IMR-90 (cell line): ENCODE data around the gene FCN1. TPM values are rescaled to one million over a fixed set of nuclear protein-coding genes. Genes with fewer than 3 reads are reported as not detected.

Source experiments
- ATAC-seq: fragments of 200-7000 bp; cut with Tn5 transposase; 2 replicates; pipeline ENCODE4 v1.9.1; 2020; ENCODE audit warnings: low read depth, mild to moderate bottlenecking, moderate library complexity
- BruUV-seq: library from RNA; stranded (reverse); fragments of 400-500 nt; replicated peaks from 2 replicates; lab custom pipeline; 2021; lab: Mats Ljungman, UMichigan
- CTCF ChIA-PET: fragments of 300-600 bp; formaldehyde crosslinking; extraction: SDS; loops from one replicate; lab custom pipeline; 2021; ENCODE audit warnings: antibody characterized with exemption; lab: Yijun Ruan, JAX
- POLR2A ChIA-PET: fragments of 300-600 bp; sonication (Branson Sonifier 250); formaldehyde crosslinking; loops from one replicate; lab custom pipeline; 2022; ENCODE audit warnings: antibody characterized with exemption; ENCODE audit not compliant: unreplicated experiment; lab: Charles Lee
- DNase-seq: peaks from one replicate; pipeline ENCODE4 v3.0.0; 2013
- H2AFZ ChIP-seq: replicated peaks from 2 replicates; pipeline ENCODE3; 2013; ENCODE audit warnings: low read length, mild to moderate bottlenecking; ENCODE audit not compliant: poor library complexity
- H2AK5ac ChIP-seq: 2 replicates; pipeline ENCODE4 v1.6.1; 2013; ENCODE audit warnings: low read depth, low read length, inconsistent platforms
- H2AK9ac ChIP-seq: replicated peaks from 2 replicates; pipeline ENCODE3; 2013; ENCODE audit warnings: mild to moderate bottlenecking, low read depth, low read length, moderate library complexity; ENCODE audit not compliant: poor library complexity
- H2BK120ac ChIP-seq: 2 replicates; pipeline ENCODE4 v1.6.1; 2013; ENCODE audit warnings: low read depth, low read length, inconsistent platforms
- H2BK15ac ChIP-seq: 3 replicates; pipeline ENCODE4 v1.6.1; 2013; ENCODE audit warnings: low read depth, low read length, inconsistent platforms
- H2BK20ac ChIP-seq: 2 replicates; pipeline ENCODE4 v1.6.1; 2013; ENCODE audit warnings: low read depth, mild to moderate bottlenecking, inconsistent platforms, low read length, moderate library complexity
- H2BK5ac ChIP-seq: 2 replicates; pipeline ENCODE4 v1.6.1; 2013; ENCODE audit warnings: mild to moderate bottlenecking, low read depth, low read length, inconsistent platforms; ENCODE audit not compliant: poor library complexity, severe bottlenecking
- H3K14ac ChIP-seq: replicated peaks from 2 replicates; pipeline ENCODE4 v1.6.1; 2013; ENCODE audit warnings: low read depth, low read length, inconsistent platforms
- H3K18ac ChIP-seq: 2 replicates; pipeline ENCODE4 v1.6.1; 2013; ENCODE audit warnings: low read depth, low read length, control low read depth
- H3K23ac ChIP-seq: 2 replicates; pipeline ENCODE4 v1.6.1; 2013; ENCODE audit warnings: low read depth, low read length, inconsistent platforms
- H3K27ac ChIP-seq: 2 replicates; pipeline ENCODE4 v1.5.1; 2013; ENCODE audit warnings: mild to moderate bottlenecking, control low read depth, low read length; ENCODE audit not compliant: insufficient read depth
- H3K27me3 ChIP-seq: 2 replicates; pipeline ENCODE4 v1.6.1; 2013; ENCODE audit warnings: low read length; ENCODE audit not compliant: control insufficient read depth, insufficient read depth
- H3K36me3 ChIP-seq: 2 replicates; pipeline ENCODE4 v1.6.1; 2013; ENCODE audit warnings: low read length, mixed read lengths; ENCODE audit not compliant: control insufficient read depth, insufficient read depth
- H3K4ac ChIP-seq: 2 replicates; pipeline ENCODE4 v1.6.1; 2013; ENCODE audit warnings: low read depth, low read length, inconsistent platforms
- H3K4me1 ChIP-seq: 2 replicates; pipeline ENCODE4 v1.6.1; 2013; ENCODE audit warnings: low read length, mixed read lengths; ENCODE audit not compliant: control insufficient read depth, insufficient read depth
- H3K4me2 ChIP-seq: 2 replicates; pipeline ENCODE4 v1.6.1; 2013; ENCODE audit warnings: low read depth, mild to moderate bottlenecking, control low read depth, low read length, moderate library complexity
- H3K4me3 ChIP-seq: 2 replicates; pipeline ENCODE4 v1.5.1; 2013; ENCODE audit warnings: low read depth, mild to moderate bottlenecking, control low read depth, low read length, moderate library complexity; ENCODE audit not compliant: insufficient read depth
- H3K56ac ChIP-seq: 2 replicates; pipeline ENCODE4 v1.6.1; 2013; ENCODE audit warnings: low read length, inconsistent platforms; ENCODE audit not compliant: insufficient read depth; ENCODE audit errors: extremely low read depth
- H3K79me1 ChIP-seq, 2 experiments: 2 replicates each; pipeline ENCODE4 v1.6.1; 2013; ENCODE audit warnings: low read length in 2 of 2, inconsistent platforms in 1 of 2, low read depth in 1 of 2
- H3K9ac ChIP-seq: 2 replicates; pipeline ENCODE4 v1.6.1; 2013; ENCODE audit warnings: low read depth, low read length, control low read depth
- H3K9me1 ChIP-seq: 2 replicates; pipeline ENCODE4 v1.6.1; 2013; ENCODE audit warnings: low read length, inconsistent platforms; ENCODE audit not compliant: insufficient read depth
- H3K9me3 ChIP-seq: 2 replicates; pipeline ENCODE4 v1.6.1; 2013; ENCODE audit warnings: low read length; ENCODE audit not compliant: control insufficient read depth, insufficient read depth
- H4K20me1 ChIP-seq: 2 replicates; pipeline ENCODE4 v1.6.1; 2013; ENCODE audit warnings: low read length, inconsistent platforms; ENCODE audit not compliant: insufficient read depth
- H4K5ac ChIP-seq: 2 replicates; pipeline ENCODE4 v1.6.1; 2013; ENCODE audit warnings: mild to moderate bottlenecking, low read depth, low read length, control low read depth
- H4K8ac ChIP-seq, 2 experiments: 2 replicates each; pipeline ENCODE4 v1.6.1; 2013; ENCODE audit warnings: low read depth in 2 of 2, low read length in 2 of 2, control low read depth in 1 of 2, inconsistent platforms in 1 of 2
- H4K91ac ChIP-seq: 2 replicates; pipeline ENCODE4 v1.6.1; 2013; ENCODE audit warnings: low read depth, low read length, inconsistent platforms; ENCODE audit not compliant: insufficient read depth
- BHLHE40 ChIP-seq: fragments of 150-350 bp; IDR thresholded peaks from 2 replicates; pipeline ENCODE4 v1.6.1; 2016; ENCODE audit warnings: mild to moderate bottlenecking, low read depth, low read length
- CEBPB ChIP-seq: IDR thresholded peaks from 2 replicates; pipeline ENCODE4 v1.6.1; 2012; ENCODE audit warnings: low read depth, low read length, improper control_type of control experiment
- MXI1 ChIP-seq: IDR thresholded peaks from 2 replicates; pipeline ENCODE4 v1.6.1; 2012; ENCODE audit warnings: low read depth, mild to moderate bottlenecking, low read length, moderate library complexity, borderline replicate concordance
- POLR2A ChIP-seq: IDR thresholded peaks from 2 replicates; pipeline ENCODE4 v1.6.1; 2012; ENCODE audit warnings: mild to moderate bottlenecking, low read depth, low read length
- RCOR1 ChIP-seq: IDR thresholded peaks from 2 replicates; pipeline ENCODE4 v1.6.1; 2012; ENCODE audit warnings: mild to moderate bottlenecking, low read length, improper control_type of control experiment; ENCODE audit not compliant: insufficient replicate concordance
- SMC3 ChIP-seq: fragments of 150-350 bp; IDR thresholded peaks from 2 replicates; pipeline ENCODE4 v1.6.1; 2016; ENCODE audit warnings: low read depth, mild to moderate bottlenecking, antibody characterized with exemption, low read length, moderate library complexity
- WGBS, 2 experiments: methylation state at CpG; one replicate each; pipeline versions ENCODE4 v1.1.5 to v1.1.7; 2013; ENCODE audit warnings: missing lambda C conversion rate in 2 of 2; ENCODE audit not compliant: insufficient read length in 1 of 2; ENCODE audit errors: extremely low coverage in 2 of 2; 5-methylcytosine and 5-hydroxymethylcytosine counted together
- dilution Hi-C: fragments of 300-500 bp; cut with HindIII; formaldehyde crosslinking; loops from one replicate; pipeline ENCODE4 v1.14.3; 2018; ENCODE audit warnings: low sequenced_read_pairs; ENCODE audit not compliant: unreplicated experiment
- in situ Hi-C: fragments of 300-500 bp; cut with MboI; formaldehyde crosslinking; loops from 3 replicates; pipeline ENCODE4 v1.14.3; 2019; ENCODE audit warnings: low sequenced_read_pairs, inconsistent platforms, mixed read lengths
- intact Hi-C: fragments of 100-400 bp; cut with micrococcal nuclease; formaldehyde crosslinking; loops from 2 replicates; pipeline ENCODE4 v1.10.0; 2022
- polyA plus RNA-seq, 3 experiments: library from polyadenylated mRNA; depleted of rRNA; stranded (reverse); fragments of >200 nt; gene quantifications; 2 replicates each; pipeline ENCODE4 v1.2.3, GENCODE V29; 2012; ENCODE audit warnings: low replicate concordance in 1 of 3
- total RNA-seq: library from RNA; depleted of rRNA; stranded (reverse); fragments of >200 nt; gene quantifications from 2 replicates; pipeline ENCODE4 v1.2.3, GENCODE V29; 2012
- TF ChIP-seq, protein P1 (sequence below): fragments of 150-350 bp; IDR thresholded peaks from 2 replicates; pipeline ENCODE4 v1.6.1; 2016; ENCODE audit warnings: low read depth, mild to moderate bottlenecking, low read length, moderate library complexity, borderline replicate concordance
- TF ChIP-seq, protein P2 (sequence below): conservative IDR thresholded peaks from 2 replicates; pipeline ENCODE4 v1.5.1; 2012; ENCODE audit warnings: mild to moderate bottlenecking, low read depth, low read length, improper control_type of control experiment

FCN1 gene
- total and polyA plus RNA-seq, 2 of the 4 experiments (the other 2 are of a cell fraction) = not detected

- H3K4me1 ChIP-seq = no peaks in the 10 kb centered on the region
- ATAC-seq (no peak), DNase-seq (no peak)
- dilution Hi-C loops (no loop called here), in situ Hi-C loops (no loop called here), intact Hi-C loops (no loop called here)
- H3K36me3 ChIP-seq = no peaks in the 10 kb centered on the region
- H2BK20ac ChIP-seq = no peak overlapping the region
- CTCF ChIA-PET = no interaction called here
- H2BK120ac ChIP-seq = no peak overlapping the region
- 71% methylated on average over 16 of the region's 21 CpGs; no CpG with 5 or more reads in 1 of the 2 experiments for WGBS, 2 experiments
- H3K4me2 ChIP-seq = no peak overlapping the region
- H3K9me1 ChIP-seq = no peaks in the 10 kb centered on the region
- POLR2A ChIA-PET = no interaction called here
- peaks cover 11% of the 10 kb centered on the region; the same call in 1 of the 2 replicates for H3K27me3 ChIP-seq
- no peak overlapping the region for H2AK9ac ChIP-seq
- H3K27ac ChIP-seq = no peak overlapping the region
- no peaks in the 10 kb centered on the region for H3K79me1 ChIP-seq
- no peak overlapping the region for H4K5ac ChIP-seq
- H3K23ac ChIP-seq = no peak overlapping the region
- H3K4me3 ChIP-seq = no peak overlapping the region
- no peak overlapping the region for H2BK15ac ChIP-seq
- no peaks in the 10 kb centered on the region for H4K20me1 ChIP-seq
- H3K14ac ChIP-seq = no peak overlapping the region
- no peak overlapping the region for H3K9ac ChIP-seq
- no peak overlapping the region for H4K91ac ChIP-seq
- no TSS peak for BruUV-seq
- H3K18ac ChIP-seq = no peak overlapping the region
- H2BK5ac ChIP-seq = no peak overlapping the region
- no peak overlapping the region for H3K56ac ChIP-seq
- TF ChIP-seq CEBPB = no peak
- TF ChIP-seq, protein P1, sequence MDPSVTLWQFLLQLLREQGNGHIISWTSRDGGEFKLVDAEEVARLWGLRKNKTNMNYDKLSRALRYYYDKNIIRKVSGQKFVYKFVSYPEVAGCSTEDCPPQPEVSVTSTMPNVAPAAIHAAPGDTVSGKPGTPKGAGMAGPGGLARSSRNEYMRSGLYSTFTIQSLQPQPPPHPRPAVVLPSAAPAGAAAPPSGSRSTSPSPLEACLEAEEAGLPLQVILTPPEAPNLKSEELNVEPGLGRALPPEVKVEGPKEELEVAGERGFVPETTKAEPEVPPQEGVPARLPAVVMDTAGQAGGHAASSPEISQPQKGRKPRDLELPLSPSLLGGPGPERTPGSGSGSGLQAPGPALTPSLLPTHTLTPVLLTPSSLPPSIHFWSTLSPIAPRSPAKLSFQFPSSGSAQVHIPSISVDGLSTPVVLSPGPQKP = no peak
- TF ChIP-seq SMC3 = no peak
- TF ChIP-seq, protein P2, sequence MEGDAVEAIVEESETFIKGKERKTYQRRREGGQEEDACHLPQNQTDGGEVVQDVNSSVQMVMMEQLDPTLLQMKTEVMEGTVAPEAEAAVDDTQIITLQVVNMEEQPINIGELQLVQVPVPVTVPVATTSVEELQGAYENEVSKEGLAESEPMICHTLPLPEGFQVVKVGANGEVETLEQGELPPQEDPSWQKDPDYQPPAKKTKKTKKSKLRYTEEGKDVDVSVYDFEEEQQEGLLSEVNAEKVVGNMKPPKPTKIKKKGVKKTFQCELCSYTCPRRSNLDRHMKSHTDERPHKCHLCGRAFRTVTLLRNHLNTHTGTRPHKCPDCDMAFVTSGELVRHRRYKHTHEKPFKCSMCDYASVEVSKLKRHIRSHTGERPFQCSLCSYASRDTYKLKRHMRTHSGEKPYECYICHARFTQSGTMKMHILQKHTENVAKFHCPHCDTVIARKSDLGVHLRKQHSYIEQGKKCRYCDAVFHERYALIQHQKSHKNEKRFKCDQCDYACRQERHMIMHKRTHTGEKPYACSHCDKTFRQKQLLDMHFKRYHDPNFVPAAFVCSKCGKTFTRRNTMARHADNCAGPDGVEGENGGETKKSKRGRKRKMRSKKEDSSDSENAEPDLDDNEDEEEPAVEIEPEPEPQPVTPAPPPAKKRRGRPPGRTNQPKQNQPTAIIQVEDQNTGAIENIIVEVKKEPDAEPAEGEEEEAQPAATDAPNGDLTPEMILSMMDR = no peak
- no peak for TF ChIP-seq BHLHE40
- TF ChIP-seq RCOR1 = no peak
- TF ChIP-seq POLR2A = no peak
- no peak for TF ChIP-seq MXI1
- H2AK5ac ChIP-seq = no peak overlapping the region
- H2AFZ ChIP-seq = no peak overlapping the region
- no peak overlapping the region for H4K8ac ChIP-seq
- no peaks in the 10 kb centered on the region for H3K9me3 ChIP-seq
- no peak overlapping the region for H3K4ac ChIP-seq
These were observed 32.9 kb upstream of the FCN1 start for GRCh38 chr9:134950386-134951210.
